Parathyroid adenoma (tissue), 2 donors: Measurements from ENCODE around the gene GPR142.

Source experiments
- H2AFZ ChIP-seq: fragments of 300-600 bp; sonication (generic); one replicate; pipeline ENCODE4 v1.7.0; 2017; ENCODE audit warnings: antibody characterized with exemption, mild to moderate bottlenecking
- H3K27ac ChIP-seq: fragments of 300-600 bp; sonication (generic); one replicate; pipeline ENCODE4 v1.7.0; 2017
- H3K27me3 ChIP-seq: fragments of 300-600 bp; sonication (generic); one replicate; pipeline ENCODE4 v1.7.0; 2017; ENCODE audit warnings: low read length; ENCODE audit not compliant: control insufficient read depth, insufficient read depth
- H3K36me3 ChIP-seq: fragments of 300-600 bp; sonication (generic); one replicate; pipeline ENCODE4 v1.7.0; 2017; ENCODE audit warnings: low read length; ENCODE audit not compliant: control insufficient read depth, insufficient read depth
- H3K4me1 ChIP-seq: fragments of 300-600 bp; sonication (generic); one replicate; pipeline ENCODE4 v1.7.0; 2017; ENCODE audit warnings: control low read depth
- H3K4me2 ChIP-seq: fragments of 300-600 bp; sonication (generic); one replicate; pipeline ENCODE4 v1.7.0; 2017; ENCODE audit warnings: low read length
- H3K4me3 ChIP-seq: fragments of 300-600 bp; sonication (generic); one replicate; pipeline ENCODE4 v1.7.0; 2017; ENCODE audit warnings: low read depth, low read length
- H3K79me2 ChIP-seq: fragments of 300-600 bp; sonication (generic); one replicate; pipeline ENCODE4 v1.7.0; 2017; ENCODE audit warnings: control low read depth
- H3K9ac ChIP-seq: fragments of 300-600 bp; sonication (generic); one replicate; pipeline ENCODE4 v1.7.0; 2017; ENCODE audit warnings: mild to moderate bottlenecking
- H3K9me3 ChIP-seq: fragments of 300-600 bp; sonication (generic); one replicate; pipeline ENCODE4 v1.7.0; 2017; ENCODE audit warnings: low read length; ENCODE audit not compliant: control insufficient read depth
- TF ChIP-seq, protein P1 (sequence below): fragments of 300-600 bp; sonication (generic); IDR thresholded peaks from one replicate; pipeline ENCODE4 v1.7.0; 2017; ENCODE audit warnings: antibody characterized with exemption, mild to moderate bottlenecking
- donor health status: primary hyperparathyroidism.

Gene GPR142

DNA sequence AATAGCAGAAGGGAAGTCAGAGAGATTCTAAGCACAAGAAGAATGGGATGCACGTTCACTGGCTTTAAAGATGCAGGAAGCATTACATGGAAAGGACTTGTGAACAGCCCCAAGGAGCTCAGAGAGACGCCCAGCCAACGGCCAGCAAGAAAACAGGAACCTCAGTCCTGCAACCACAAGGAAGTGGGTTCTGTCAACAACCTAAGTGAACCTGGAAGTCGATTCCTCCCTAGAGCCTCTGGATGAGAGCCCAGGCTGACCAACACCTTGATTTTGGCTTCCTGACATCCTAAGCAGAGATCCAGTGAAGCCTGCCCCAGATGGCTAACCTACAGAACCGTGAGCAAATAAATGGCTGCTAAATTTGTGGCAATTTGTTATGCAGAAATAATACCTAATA, 24.5 kb downstream of the GPR142 start:
- Histone ChIP-seq H3K9me3 (no peaks in the 10 kb centered on the region), H3K4me3 (no peak overlapping the region), H3K4me1 (peaks cover 10% of the 10 kb centered on the region), H3K4me2 (no peak overlapping the region), H3K9ac (no peak overlapping the region), H2AFZ (no peak overlapping the region), H3K27ac (no peak overlapping the region), H3K36me3 (no peaks in the 10 kb centered on the region), H3K79me2 (no peaks in the 10 kb centered on the region), H3K27me3 (no peaks in the 10 kb centered on the region)
- TF ChIP-seq, protein P1, sequence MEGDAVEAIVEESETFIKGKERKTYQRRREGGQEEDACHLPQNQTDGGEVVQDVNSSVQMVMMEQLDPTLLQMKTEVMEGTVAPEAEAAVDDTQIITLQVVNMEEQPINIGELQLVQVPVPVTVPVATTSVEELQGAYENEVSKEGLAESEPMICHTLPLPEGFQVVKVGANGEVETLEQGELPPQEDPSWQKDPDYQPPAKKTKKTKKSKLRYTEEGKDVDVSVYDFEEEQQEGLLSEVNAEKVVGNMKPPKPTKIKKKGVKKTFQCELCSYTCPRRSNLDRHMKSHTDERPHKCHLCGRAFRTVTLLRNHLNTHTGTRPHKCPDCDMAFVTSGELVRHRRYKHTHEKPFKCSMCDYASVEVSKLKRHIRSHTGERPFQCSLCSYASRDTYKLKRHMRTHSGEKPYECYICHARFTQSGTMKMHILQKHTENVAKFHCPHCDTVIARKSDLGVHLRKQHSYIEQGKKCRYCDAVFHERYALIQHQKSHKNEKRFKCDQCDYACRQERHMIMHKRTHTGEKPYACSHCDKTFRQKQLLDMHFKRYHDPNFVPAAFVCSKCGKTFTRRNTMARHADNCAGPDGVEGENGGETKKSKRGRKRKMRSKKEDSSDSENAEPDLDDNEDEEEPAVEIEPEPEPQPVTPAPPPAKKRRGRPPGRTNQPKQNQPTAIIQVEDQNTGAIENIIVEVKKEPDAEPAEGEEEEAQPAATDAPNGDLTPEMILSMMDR: no peak

DNA sequence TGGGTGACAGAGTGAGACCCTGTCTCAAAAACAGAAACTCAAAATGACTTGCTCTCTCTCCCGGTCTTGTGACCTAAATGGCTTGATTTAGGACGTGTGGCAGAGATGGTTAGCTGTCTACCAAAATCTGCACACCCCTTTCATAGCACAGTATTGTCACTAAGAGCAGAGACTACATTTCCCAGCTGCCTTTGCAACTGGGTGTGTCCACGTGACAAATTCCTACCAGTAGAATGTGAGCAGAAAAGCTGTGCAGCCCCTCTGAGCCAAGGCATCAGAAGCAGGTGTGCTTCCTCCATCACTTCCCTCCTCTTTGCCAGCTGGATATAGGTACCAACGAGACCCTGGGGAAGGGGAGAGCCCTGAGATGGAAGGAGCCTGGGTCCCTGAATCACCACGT, 25.5 kb downstream of the GPR142 start:
- H3K4me3 ChIP-seq: no peak overlapping the region
- no peaks in the 10 kb centered on the region for H3K27me3 ChIP-seq
- TF ChIP-seq, protein P1: no peak
- H3K79me2 ChIP-seq: no peaks in the 10 kb centered on the region
- no peak overlapping the region for H2AFZ ChIP-seq
- H3K4me1 ChIP-seq: peaks cover 10% of the 10 kb centered on the region
- H3K27ac ChIP-seq: no peak overlapping the region
- H3K9me3 ChIP-seq: no peaks in the 10 kb centered on the region
- no peak overlapping the region for H3K4me2 ChIP-seq
- no peaks in the 10 kb centered on the region for H3K36me3 ChIP-seq
- H3K9ac ChIP-seq: no peak overlapping the region

DNA sequence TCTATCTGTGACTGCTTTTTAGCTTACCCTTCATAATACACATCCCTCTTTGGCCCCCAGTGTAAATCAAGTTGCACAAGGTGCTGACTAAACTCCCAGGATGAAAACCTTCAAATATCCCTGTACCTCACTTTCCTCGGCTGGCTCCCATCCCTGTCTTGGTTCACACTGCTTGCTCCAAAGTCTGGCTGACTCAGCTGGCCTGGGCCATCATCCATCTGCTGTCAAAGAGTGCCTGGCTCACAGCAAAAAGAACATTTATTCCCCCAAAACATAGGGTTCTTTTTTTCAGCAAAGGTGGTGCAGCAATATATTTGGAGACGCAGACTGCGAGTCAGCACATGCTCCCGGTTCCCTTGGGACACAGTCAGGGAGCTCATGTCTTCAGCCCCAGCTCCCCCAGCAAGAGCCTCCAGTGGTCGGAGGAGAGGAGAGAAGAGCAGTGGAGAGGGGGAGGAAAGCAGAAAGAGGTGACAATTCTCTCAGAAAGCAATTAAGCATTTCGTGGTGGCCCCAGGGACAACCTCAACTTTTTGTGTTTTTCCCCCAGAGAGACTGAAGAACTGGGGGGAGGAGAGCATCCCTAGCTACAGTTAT, 26.1 kb downstream of the GPR142 start:
- Histone ChIP-seq H3K27ac (no peak overlapping the region), H3K27me3 (no peaks in the 10 kb centered on the region), H2AFZ (no peak overlapping the region), H3K4me2 (no peak overlapping the region), H3K9ac (no peak overlapping the region), H3K79me2 (no peaks in the 10 kb centered on the region), H3K9me3 (no peaks in the 10 kb centered on the region), H3K36me3 (no peaks in the 10 kb centered on the region), H3K4me3 (no peak overlapping the region), H3K4me1 (peaks cover 10% of the 10 kb centered on the region)
- TF ChIP-seq, protein P1: no peak

DNA sequence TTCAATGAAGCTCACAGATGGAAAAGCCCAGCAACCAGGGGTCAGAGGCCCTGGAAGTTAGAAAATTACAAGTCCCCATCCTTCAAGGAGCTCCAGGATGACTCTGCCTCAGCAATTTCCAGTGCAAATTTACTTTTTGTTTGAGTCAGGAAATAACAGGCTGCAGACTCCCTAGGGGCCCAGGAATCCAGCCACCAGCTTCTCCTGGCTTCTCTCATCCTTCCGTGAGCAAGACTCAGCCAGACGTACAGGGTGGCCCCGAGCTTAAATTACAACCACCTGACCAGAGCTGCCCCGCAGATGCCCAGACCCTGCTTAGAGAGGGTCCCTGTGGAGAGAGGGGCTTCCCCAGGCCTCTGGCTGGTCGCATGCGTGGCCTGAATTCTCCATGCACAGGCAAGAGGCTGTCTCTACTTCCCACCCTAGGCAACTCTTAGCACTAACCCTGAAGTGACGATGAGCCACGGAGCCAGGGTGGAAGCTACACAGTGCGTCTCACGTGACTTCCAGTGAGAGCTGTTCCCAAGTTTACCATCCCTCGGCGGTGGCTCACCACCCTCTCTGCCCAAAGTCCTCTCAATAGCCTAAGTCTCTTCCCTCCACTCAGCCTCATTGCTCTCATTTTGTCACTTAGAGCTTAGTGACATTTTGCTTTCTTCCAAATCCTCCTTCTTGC, 27.1 kb downstream of the GPR142 start:
- H3K9ac ChIP-seq: no peak overlapping the region
- H2AFZ ChIP-seq: peak overlapping the region; percentile 90
- H3K79me2 ChIP-seq: no peaks in the 10 kb centered on the region
- H3K9me3 ChIP-seq: no peaks in the 10 kb centered on the region
- no peak overlapping the region for H3K4me3 ChIP-seq
- H3K27me3 ChIP-seq: no peaks in the 10 kb centered on the region
- no peak overlapping the region for H3K4me2 ChIP-seq
- peak overlapping the region; percentile 66 for H3K27ac ChIP-seq
- H3K4me1 ChIP-seq: peaks cover 10% of the 10 kb centered on the region
- H3K36me3 ChIP-seq: no peaks in the 10 kb centered on the region
- TF ChIP-seq, protein P1: no peak

DNA sequence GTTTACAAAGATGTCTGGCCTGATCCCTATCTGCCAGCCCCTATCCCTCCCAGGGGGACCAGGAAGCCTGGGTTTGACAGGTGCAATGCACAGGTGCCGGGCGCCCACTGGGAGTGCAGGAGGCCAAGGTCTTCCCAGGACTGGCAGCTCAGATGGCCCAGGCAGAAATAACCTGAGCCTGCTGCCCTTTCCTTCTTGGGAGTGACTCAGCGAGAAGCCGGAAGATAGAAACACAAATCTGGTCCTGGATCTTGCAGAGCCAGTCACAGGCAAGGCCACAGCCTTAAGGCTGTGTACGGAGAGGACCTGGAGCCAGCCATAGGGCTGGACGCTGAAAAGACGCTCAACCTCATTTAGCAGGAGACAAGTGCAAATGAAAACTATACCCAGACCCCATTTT, 27.7 kb downstream of the GPR142 start:
- Histone ChIP-seq H3K4me2 (no peak overlapping the region), H3K9ac (no peak overlapping the region), H3K9me3 (no peaks in the 10 kb centered on the region), H3K27ac (peak overlapping the region; percentile 66), H3K4me3 (no peak overlapping the region), H3K79me2 (no peaks in the 10 kb centered on the region), H2AFZ (peak overlapping the region; percentile 90), H3K27me3 (no peaks in the 10 kb centered on the region), H3K36me3 (no peaks in the 10 kb centered on the region), H3K4me1 (peaks cover 10% of the 10 kb centered on the region)
- TF ChIP-seq, protein P1: peak; percentile 7
